ENCODE measurements around the gene PIAS1. TPM values are rescaled to one million over a fixed set of nuclear protein-coding genes. Genes with fewer than 3 reads are reported as not detected.
A peak's percentile ranks its signal among the peaks of the same experiment; 100 is the strongest.

The PIAS1 gene
- total RNA-seq, 1 donor from 2014 or later: 30.8 TPM

DNA sequence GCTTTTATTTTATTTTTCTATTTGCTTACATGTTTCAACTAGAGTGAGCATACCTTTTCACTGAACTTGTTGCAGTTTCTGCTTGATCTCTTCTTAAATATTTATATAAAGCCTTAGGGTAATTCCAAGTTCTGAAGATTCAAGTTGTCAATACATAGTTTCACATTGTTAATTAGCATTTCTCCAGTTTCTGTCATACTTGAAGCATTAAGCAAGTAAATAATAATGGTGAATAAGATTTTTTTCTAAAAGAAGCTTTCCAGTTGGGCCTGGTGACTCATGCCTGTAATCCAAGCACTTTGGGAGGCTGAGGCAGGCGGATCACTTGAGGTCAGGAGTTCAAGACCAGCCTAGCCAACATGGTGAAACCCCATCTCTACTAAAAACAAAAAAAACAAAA is 97.2 kb downstream of the PIAS1 start:
- no peak for DNase-seq (ENCODE audit: low spot score)
- Mint-ChIP-seq H3K27me3 (ENCODE audit: low read depth) (no peaks in the 10 kb centered on the region), H3K9me3 (ENCODE audit: low read depth) (no peaks in the 10 kb centered on the region), H3K4me3 (ENCODE audit: unreplicated experiment) (no peak overlapping the region), H3K4me1 (ENCODE audit: low read depth) (peaks cover 24% of the 10 kb centered on the region), H3K36me3 (ENCODE audit: low read depth) (peaks cover 18% of the 10 kb centered on the region), H3K27ac (ENCODE audit: unreplicated experiment) (no peak overlapping the region)
- TF ChIP-seq, protein P1, sequence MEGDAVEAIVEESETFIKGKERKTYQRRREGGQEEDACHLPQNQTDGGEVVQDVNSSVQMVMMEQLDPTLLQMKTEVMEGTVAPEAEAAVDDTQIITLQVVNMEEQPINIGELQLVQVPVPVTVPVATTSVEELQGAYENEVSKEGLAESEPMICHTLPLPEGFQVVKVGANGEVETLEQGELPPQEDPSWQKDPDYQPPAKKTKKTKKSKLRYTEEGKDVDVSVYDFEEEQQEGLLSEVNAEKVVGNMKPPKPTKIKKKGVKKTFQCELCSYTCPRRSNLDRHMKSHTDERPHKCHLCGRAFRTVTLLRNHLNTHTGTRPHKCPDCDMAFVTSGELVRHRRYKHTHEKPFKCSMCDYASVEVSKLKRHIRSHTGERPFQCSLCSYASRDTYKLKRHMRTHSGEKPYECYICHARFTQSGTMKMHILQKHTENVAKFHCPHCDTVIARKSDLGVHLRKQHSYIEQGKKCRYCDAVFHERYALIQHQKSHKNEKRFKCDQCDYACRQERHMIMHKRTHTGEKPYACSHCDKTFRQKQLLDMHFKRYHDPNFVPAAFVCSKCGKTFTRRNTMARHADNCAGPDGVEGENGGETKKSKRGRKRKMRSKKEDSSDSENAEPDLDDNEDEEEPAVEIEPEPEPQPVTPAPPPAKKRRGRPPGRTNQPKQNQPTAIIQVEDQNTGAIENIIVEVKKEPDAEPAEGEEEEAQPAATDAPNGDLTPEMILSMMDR (IDR thresholded peaks at IDR 0.05): no peak

DNA sequence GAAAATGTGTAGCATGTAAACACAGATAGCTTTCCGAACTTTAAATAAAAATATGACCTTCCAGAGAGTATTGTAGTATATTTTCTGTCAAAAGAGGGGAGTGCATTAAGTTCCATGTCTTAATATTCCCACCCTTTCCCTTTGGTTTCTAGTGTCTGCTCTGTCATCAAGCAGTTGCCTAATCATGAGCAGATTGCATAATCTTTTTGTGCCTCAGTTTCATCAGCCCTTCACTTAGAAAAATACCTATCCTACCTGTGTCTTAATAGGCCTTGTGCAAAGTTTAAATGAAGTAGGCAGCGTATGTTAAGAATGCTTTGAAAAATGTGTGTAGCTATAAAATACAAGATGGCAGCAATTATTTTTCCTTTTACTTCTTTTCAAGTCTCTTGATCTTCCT is 98.2 kb downstream of the PIAS1 start:
- H3K4me1 Mint-ChIP-seq (ENCODE audit: low read depth): peaks cover 24% of the 10 kb centered on the region
- H3K36me3 Mint-ChIP-seq (ENCODE audit: low read depth): peaks cover 14% of the 10 kb centered on the region
- TF ChIP-seq, protein P1 (IDR thresholded peaks at IDR 0.05): no peak
- H3K4me3 Mint-ChIP-seq (ENCODE audit: unreplicated experiment): no peak overlapping the region
- no peak for DNase-seq (ENCODE audit: low spot score)
- no peaks in the 10 kb centered on the region for H3K9me3 Mint-ChIP-seq (ENCODE audit: low read depth)
- H3K27ac Mint-ChIP-seq (ENCODE audit: unreplicated experiment): no peak overlapping the region
- no peaks in the 10 kb centered on the region for H3K27me3 Mint-ChIP-seq (ENCODE audit: low read depth)

DNA sequence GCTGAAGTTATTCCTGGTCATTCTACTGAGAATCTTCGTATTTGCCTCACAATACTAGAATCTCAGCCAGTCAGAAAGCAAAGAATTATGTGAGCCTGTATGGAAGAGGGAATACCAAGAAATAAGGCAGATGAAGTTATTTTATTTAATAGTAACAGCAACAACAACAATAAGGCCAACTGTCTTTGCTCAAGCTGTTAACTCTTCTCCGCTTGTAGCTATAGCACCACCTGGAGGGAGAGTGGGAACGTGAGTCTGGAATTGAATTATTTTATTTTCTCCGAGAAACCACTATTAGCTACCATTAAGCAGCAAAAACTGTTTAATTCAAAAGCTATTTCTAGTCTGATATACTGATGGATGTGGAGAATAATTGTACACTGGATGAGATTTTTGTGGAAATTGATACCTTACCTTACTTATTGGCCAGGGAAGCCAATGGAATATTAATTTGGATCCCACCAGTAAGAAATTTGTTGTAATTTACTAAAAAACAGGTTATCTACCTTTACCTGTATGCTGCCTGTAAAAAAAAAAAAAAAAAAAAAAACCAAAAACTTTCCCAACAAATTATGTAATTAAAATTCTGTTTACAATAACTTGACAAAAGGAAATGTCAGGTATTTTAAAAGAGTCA is 100.9 kb downstream of the PIAS1 start:
- Mint-ChIP-seq H3K27ac (ENCODE audit: unreplicated experiment) (no peak overlapping the region), H3K4me3 (ENCODE audit: unreplicated experiment) (no peak overlapping the region), H3K36me3 (ENCODE audit: low read depth) (peaks cover 10% of the 10 kb centered on the region), H3K4me1 (ENCODE audit: low read depth) (peaks cover 15% of the 10 kb centered on the region), H3K27me3 (ENCODE audit: low read depth) (no peaks in the 10 kb centered on the region), H3K9me3 (ENCODE audit: low read depth) (no peaks in the 10 kb centered on the region)
- DNase-seq (ENCODE audit: low spot score): no peak
- TF ChIP-seq, protein P1 (IDR thresholded peaks at IDR 0.05): peak; percentile 97

DNA sequence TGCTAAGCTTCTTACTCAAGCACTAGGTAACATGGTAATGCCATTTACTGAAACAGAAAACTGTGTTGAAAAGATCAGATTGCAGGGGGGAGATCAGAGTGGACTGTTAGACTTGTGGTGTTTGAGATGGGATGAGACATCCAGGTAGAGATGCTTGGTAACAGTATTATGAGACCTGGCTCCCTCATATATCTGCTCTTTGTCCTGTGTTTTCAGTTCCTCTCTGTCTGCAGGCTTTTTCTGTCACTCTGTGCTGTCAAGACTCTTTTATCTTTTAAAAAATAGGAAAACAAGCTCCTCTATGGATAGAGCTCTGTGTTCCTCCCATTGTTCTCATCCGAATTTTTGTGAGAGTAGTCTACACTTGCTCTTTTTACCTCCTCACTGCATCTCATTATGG is 103.0 kb downstream of the PIAS1 start:
- peaks cover 23% of the 10 kb centered on the region for H3K36me3 Mint-ChIP-seq (ENCODE audit: low read depth)
- DNase-seq (ENCODE audit: low spot score): no peak
- peaks cover 15% of the 10 kb centered on the region for H3K4me1 Mint-ChIP-seq (ENCODE audit: low read depth)
- peaks cover 5% of the 10 kb centered on the region for H3K9me3 Mint-ChIP-seq (ENCODE audit: low read depth)
- TF ChIP-seq, protein P1 (IDR thresholded peaks at IDR 0.05): no peak
- no peaks in the 10 kb centered on the region for H3K27me3 Mint-ChIP-seq (ENCODE audit: low read depth)
- H3K4me3 Mint-ChIP-seq (ENCODE audit: unreplicated experiment): no peak overlapping the region
- no peak overlapping the region for H3K27ac Mint-ChIP-seq (ENCODE audit: unreplicated experiment)

DNA sequence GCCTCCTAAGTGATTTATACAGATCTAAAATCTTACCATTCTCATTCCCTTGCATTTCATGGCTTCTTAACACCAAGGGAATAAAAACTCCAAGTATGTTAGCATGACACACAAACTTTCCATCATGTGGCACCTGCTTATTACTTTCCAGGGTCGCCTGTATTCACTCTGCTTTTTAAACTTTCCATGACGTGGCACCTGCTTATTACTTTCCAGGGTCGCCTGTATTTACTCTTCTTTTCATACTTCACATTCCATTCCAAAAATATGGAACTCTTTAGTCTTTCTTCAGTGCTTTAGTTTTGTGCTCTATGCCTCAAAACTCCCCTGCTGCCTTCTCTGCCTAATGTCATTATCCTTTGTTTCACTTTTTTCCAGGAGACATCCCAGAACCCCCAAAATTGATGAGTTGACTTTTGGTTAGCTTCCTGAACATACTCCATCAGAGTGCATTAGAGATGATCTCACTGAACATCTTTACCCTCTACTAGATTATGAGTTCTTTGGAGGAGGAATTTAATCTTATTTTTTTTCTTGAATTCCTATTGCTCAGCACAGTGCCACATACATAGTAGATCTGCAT is 104.0 kb downstream of the PIAS1 start:
- Mint-ChIP-seq H3K27ac (ENCODE audit: unreplicated experiment) (no peak overlapping the region), H3K9me3 (ENCODE audit: low read depth) (peaks cover 5% of the 10 kb centered on the region)
- TF ChIP-seq, protein P1 (IDR thresholded peaks at IDR 0.05): peak; percentile 7

More for the DNA sequence above, 104.0 kb downstream of the PIAS1 start:
- H3K4me1 Mint-ChIP-seq (ENCODE audit: low read depth): peaks cover 9% of the 10 kb centered on the region
- no peak for DNase-seq (ENCODE audit: low spot score)
- H3K27me3 Mint-ChIP-seq (ENCODE audit: low read depth): no peaks in the 10 kb centered on the region
- H3K36me3 Mint-ChIP-seq (ENCODE audit: low read depth): peaks cover 22% of the 10 kb centered on the region
- no peak overlapping the region for H3K4me3 Mint-ChIP-seq (ENCODE audit: unreplicated experiment)

All from chondrocyte (in vitro differentiated cells).